Retinal pigment epithelial cell (primary cell): ENCODE measurements around the gene MMAB.

Source experiments
- DNase-seq: peaks from one replicate; pipeline ENCODE4 v3.0.0-alpha.2; 2010; ENCODE audit warnings: low read depth
- H3K4me3 ChIP-seq: 2 replicates; pipeline ENCODE4 v1.5.1; 2011; ENCODE audit warnings: mild to moderate bottlenecking, low read length, control low read depth, moderate library complexity
- CTCF ChIP-seq: conservative IDR thresholded peaks from 2 replicates; pipeline ENCODE4 v1.5.1; 2011; ENCODE audit warnings: low read depth, low read length, control low read depth, inconsistent platforms

The MMAB gene

GRCh38 chr12:109609342-109609741, 36.0 kb upstream of the MMAB start:
- no peak overlapping the region for H3K4me3 ChIP-seq
- no peak for DNase-seq
- TF ChIP-seq CTCF: no peak

GRCh38 chr12:109608793-109609192, 35.5 kb upstream of the MMAB start:
- H3K4me3 ChIP-seq: no peak overlapping the region
- TF ChIP-seq CTCF: no peak

GRCh38 chr12:109608270-109608669, 35.0 kb upstream of the MMAB start:
- no peak overlapping the region for H3K4me3 ChIP-seq
- DNase-seq: no peak
- no peak for TF ChIP-seq CTCF

More at GRCh38 chr12:109608793-109609192, 35.5 kb upstream of the MMAB start:
- no peak for DNase-seq

- no peak overlapping the region for H3K4me3 ChIP-seq
- TF ChIP-seq CTCF: no peak
- no peak for DNase-seq
These were observed 34.3 kb upstream of the MMAB start for GRCh38 chr12:109607618-109608017.

- TF ChIP-seq CTCF: no peak
- H3K4me3 ChIP-seq: no peak overlapping the region
- peak; percentile 62 for DNase-seq
These were observed 33.2 kb upstream of the MMAB start for GRCh38 chr12:109606320-109607028.

GRCh38 chr12:109605599-109606228, 32.4 kb upstream of the MMAB start:
- H3K4me3 ChIP-seq: no peak overlapping the region
- TF ChIP-seq CTCF: no peak
- no peak for DNase-seq

GRCh38 chr12:109605016-109605415, 31.7 kb upstream of the MMAB start:
- no peak for TF ChIP-seq CTCF
- H3K4me3 ChIP-seq: no peak overlapping the region

More at GRCh38 chr12:109605016-109605415, 31.7 kb upstream of the MMAB start:
- no peak for DNase-seq
